ENCODE data around the gene VAPA.

Gene VAPA

DNA sequence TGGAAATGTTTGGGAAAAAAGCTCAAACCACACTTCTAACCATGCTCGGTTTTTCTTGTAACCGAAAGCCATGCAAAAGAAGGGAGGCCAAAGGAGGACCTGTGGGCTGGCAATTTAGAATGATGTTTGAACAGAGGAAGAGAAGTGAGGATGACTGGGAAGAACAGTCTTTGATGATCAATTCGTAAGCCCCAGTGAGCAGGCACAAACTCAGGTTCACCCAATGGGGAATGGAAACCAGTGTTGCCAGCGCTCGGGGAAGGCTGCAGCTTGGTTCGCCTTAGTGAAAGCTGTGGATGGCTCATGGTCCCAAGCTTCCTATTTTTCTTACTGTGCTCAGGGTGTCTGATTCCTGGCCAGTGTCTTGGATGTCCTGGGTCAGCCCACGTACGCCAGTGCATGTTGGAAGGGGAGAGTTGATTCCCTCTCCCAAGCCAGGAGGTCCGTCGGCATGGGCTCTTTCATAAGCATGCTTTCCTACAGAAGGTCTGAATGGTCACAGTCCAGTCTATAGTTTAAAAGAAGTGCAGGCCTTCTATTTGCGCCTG, 79.2 kb downstream of the VAPA start:
- Histone ChIP-seq H3K4me1 (ENCODE audit: insufficient read depth, low read length, poor library complexity, severe bottlenecking) (no peaks in the 10 kb centered on the region), H3K9ac (ENCODE audit: low read depth, low read length, poor library complexity, severe bottlenecking) (no peak overlapping the region), H3K79me2 (ENCODE audit: insufficient read depth, low read length) (no peaks in the 10 kb centered on the region), H3K27me3 (ENCODE audit: insufficient read depth, low read length, poor library complexity, severe bottlenecking) (no peaks in the 10 kb centered on the region), H2AFZ (ENCODE audit: low read length) (no peak overlapping the region), H4K20me1 (ENCODE audit: insufficient read depth, low read length, poor library complexity, severe bottlenecking) (no peaks in the 10 kb centered on the region), H3K36me3 (ENCODE audit: insufficient read depth, low read length) (no peaks in the 10 kb centered on the region), H3K9me2 (replicated peaks; ENCODE audit: low read depth, low read length) (no peaks in the 10 kb centered on the region), H3F3A (ENCODE audit: low read depth) (no peaks in the 10 kb centered on the region), H3K4me2 (ENCODE audit: low read depth, low read length, poor library complexity, severe bottlenecking) (no peak overlapping the region), H3K9me3 (ENCODE audit: insufficient read depth, low read depth, low read length) (peaks cover 7% of the 10 kb centered on the region; the same call in 1 of the 2 replicates), H3K4me3 (ENCODE audit: low read length, poor library complexity, severe bottlenecking) (no peak overlapping the region)
- TF ChIP-seq, protein P1, sequence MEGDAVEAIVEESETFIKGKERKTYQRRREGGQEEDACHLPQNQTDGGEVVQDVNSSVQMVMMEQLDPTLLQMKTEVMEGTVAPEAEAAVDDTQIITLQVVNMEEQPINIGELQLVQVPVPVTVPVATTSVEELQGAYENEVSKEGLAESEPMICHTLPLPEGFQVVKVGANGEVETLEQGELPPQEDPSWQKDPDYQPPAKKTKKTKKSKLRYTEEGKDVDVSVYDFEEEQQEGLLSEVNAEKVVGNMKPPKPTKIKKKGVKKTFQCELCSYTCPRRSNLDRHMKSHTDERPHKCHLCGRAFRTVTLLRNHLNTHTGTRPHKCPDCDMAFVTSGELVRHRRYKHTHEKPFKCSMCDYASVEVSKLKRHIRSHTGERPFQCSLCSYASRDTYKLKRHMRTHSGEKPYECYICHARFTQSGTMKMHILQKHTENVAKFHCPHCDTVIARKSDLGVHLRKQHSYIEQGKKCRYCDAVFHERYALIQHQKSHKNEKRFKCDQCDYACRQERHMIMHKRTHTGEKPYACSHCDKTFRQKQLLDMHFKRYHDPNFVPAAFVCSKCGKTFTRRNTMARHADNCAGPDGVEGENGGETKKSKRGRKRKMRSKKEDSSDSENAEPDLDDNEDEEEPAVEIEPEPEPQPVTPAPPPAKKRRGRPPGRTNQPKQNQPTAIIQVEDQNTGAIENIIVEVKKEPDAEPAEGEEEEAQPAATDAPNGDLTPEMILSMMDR (conservative IDR thresholded peaks at IDR 0.05; ENCODE audit: low read length) = no peak
- no peak for TF ChIP-seq EZH2phosphoT487 (IDR thresholded peaks at IDR 0.05; ENCODE audit: borderline replicate concordance)

DNA sequence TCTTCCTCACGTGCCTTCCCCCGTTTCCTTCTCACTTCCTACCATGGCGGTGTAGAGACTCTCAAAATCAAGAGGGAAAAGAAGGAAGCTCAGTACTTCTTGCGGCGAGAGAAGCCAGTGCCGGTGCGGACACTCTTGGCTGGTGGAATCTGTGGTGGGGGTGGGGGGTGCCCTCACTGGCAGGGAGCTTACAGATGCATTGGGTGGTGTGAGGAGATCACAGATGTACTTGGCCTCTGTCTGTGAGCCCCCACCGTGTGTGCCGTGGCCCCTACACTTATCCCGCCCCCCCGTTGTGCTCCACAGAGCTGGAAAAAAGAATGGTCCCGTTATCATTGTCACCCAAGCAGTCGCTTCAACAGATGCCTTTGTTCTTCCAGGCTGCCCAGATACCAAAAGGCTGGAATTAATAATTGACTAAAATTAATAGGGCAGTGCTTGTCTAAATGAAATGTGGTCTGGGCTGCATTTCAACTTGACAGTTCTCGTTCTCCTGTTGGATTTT, 79.8 kb downstream of the VAPA start:
- no peaks in the 10 kb centered on the region for H3F3A ChIP-seq (ENCODE audit: low read depth)
- no peaks in the 10 kb centered on the region for H3K4me1 ChIP-seq (ENCODE audit: insufficient read depth, low read length, poor library complexity, severe bottlenecking)
- H3K79me2 ChIP-seq (ENCODE audit: insufficient read depth, low read length) = no peaks in the 10 kb centered on the region
- H3K9me2 ChIP-seq (replicated peaks; ENCODE audit: low read depth, low read length) = no peaks in the 10 kb centered on the region
- H3K9me3 ChIP-seq (ENCODE audit: insufficient read depth, low read depth, low read length) = peaks cover 11% of the 10 kb centered on the region; the same call in 1 of the 2 replicates
- no peak overlapping the region for H3K9ac ChIP-seq (ENCODE audit: low read depth, low read length, poor library complexity, severe bottlenecking)
- H3K4me2 ChIP-seq (ENCODE audit: low read depth, low read length, poor library complexity, severe bottlenecking) = no peak overlapping the region
- H3K4me3 ChIP-seq (ENCODE audit: low read length, poor library complexity, severe bottlenecking) = no peak overlapping the region
- TF ChIP-seq, protein P1 (conservative IDR thresholded peaks at IDR 0.05; ENCODE audit: low read length) = no peak
- no peak for TF ChIP-seq EZH2phosphoT487 (IDR thresholded peaks at IDR 0.05; ENCODE audit: borderline replicate concordance)
- H4K20me1 ChIP-seq (ENCODE audit: insufficient read depth, low read length, poor library complexity, severe bottlenecking) = no peaks in the 10 kb centered on the region
- H3K27me3 ChIP-seq (ENCODE audit: insufficient read depth, low read length, poor library complexity, severe bottlenecking) = no peaks in the 10 kb centered on the region
- no peaks in the 10 kb centered on the region for H3K36me3 ChIP-seq (ENCODE audit: insufficient read depth, low read length)
- no peak overlapping the region for H2AFZ ChIP-seq (ENCODE audit: low read length)

DNA sequence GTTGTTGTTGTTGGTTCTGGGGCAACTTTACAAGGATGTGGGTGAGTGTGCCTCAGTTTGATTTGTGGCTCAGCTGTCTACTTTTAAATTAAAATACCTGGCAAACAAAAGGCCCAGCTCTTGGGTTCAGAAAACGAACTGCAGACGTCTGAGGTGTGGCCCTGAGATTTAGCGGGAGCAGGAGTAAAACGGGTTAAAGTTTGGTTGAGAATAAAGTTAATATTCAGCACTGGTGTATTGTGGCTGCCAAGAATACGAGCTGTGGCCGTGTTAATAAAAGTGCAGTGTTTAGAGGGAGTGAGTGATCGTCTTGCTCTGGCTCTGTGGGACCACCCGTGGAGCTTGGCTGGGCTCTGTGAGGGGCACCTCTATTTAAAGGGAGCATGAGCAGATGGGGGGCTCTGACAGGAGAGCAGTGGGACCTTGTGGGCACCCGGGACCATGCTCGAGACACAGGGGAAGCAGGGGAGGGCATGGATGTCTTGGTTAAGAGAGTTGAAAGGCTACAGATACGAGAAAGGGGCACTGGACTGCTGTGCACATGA, 80.3 kb downstream of the VAPA start:
- Histone ChIP-seq H3K9me2 (replicated peaks; ENCODE audit: low read depth, low read length) (no peaks in the 10 kb centered on the region), H3K4me1 (ENCODE audit: insufficient read depth, low read length, poor library complexity, severe bottlenecking) (no peaks in the 10 kb centered on the region), H3K9ac (ENCODE audit: low read depth, low read length, poor library complexity, severe bottlenecking) (no peak overlapping the region), H4K20me1 (ENCODE audit: insufficient read depth, low read length, poor library complexity, severe bottlenecking) (no peaks in the 10 kb centered on the region), H3F3A (ENCODE audit: low read depth) (no peaks in the 10 kb centered on the region), H3K79me2 (ENCODE audit: insufficient read depth, low read length) (no peaks in the 10 kb centered on the region), H3K4me2 (ENCODE audit: low read depth, low read length, poor library complexity, severe bottlenecking) (no peak overlapping the region), H2AFZ (ENCODE audit: low read length) (no peak overlapping the region), H3K9me3 (ENCODE audit: insufficient read depth, low read depth, low read length) (peaks cover 16% of the 10 kb centered on the region; the same call in 1 of the 2 replicates), H3K27me3 (ENCODE audit: insufficient read depth, low read length, poor library complexity, severe bottlenecking) (no peaks in the 10 kb centered on the region), H3K4me3 (ENCODE audit: low read length, poor library complexity, severe bottlenecking) (no peak overlapping the region), H3K36me3 (ENCODE audit: insufficient read depth, low read length) (no peaks in the 10 kb centered on the region)
- TF ChIP-seq, protein P1 (conservative IDR thresholded peaks at IDR 0.05; ENCODE audit: low read length) = no peak
- TF ChIP-seq EZH2phosphoT487 (IDR thresholded peaks at IDR 0.05; ENCODE audit: borderline replicate concordance) = no peak

All from Loucy (cell line).